HEK293 (cell line): ENCODE results near the gene SYT14.

Experiments used
- CTCF ChIA-PET: fragments of 350-600 bp; formaldehyde crosslinking; extraction: SDS; loops from one replicate; lab custom pipeline; 2021; ENCODE audit warnings: antibody characterized with exemption; lab: Yijun Ruan, JAX
- POLR2A ChIA-PET: fragments of 300-600 bp; formaldehyde crosslinking; extraction: SDS; loops from one replicate; lab custom pipeline; 2020; ENCODE audit warnings: antibody characterized with exemption, inconsistent platforms; lab: Yijun Ruan, JAX
- H3K27ac ChIP-seq: fragments of 200-500 bp; sonication (Bioruptor generic); 2 replicates; pipeline ENCODE4 v1.5.1; 2014; ENCODE audit warnings: low read depth, low read length, control low read depth, inconsistent platforms; ENCODE audit errors: extremely low read depth
- H3K36me3 ChIP-seq, 2 experiments: fragments of 200-500 bp in 1 of 2; sonication (Bioruptor generic) in 1 of 2; 1 replicate in 1 of 2; 2 replicates in 1 of 2; pipeline ENCODE4 v1.5.1; 2014 to 2017; ENCODE audit warnings: inconsistent platforms in 2 of 2, low read length in 2 of 2; ENCODE audit not compliant: control insufficient read depth in 2 of 2, insufficient read depth in 1 of 2
- H3K4me1 ChIP-seq: fragments of 200-500 bp; sonication (Bioruptor generic); 2 replicates; pipeline ENCODE4 v1.5.1; 2014; ENCODE audit warnings: mild to moderate bottlenecking, low read length, inconsistent platforms; ENCODE audit not compliant: control insufficient read depth, insufficient read depth
- H3K4me3 ChIP-seq: 2 replicates; pipeline ENCODE4 v1.5.1; 2011; ENCODE audit warnings: low read depth, mild to moderate bottlenecking, control low read depth, low read length, moderate library complexity
- H3K9me3 ChIP-seq: fragments of 200-500 bp; sonication (Bioruptor generic); 2 replicates; pipeline ENCODE4 v1.5.1; 2014; ENCODE audit warnings: low read depth, low read length, inconsistent platforms; ENCODE audit not compliant: control insufficient read depth, insufficient read depth
- GFI1B ChIP-seq: fragments of 450-650 bp; formaldehyde crosslinking; IDR thresholded peaks from 2 replicates; pipeline ENCODE4 v1.5.1; 2016; ENCODE audit warnings: missing biosample characterization, missing genetic modification characterization
- PRDM4 ChIP-seq: fragments of 450-650 bp; formaldehyde crosslinking; IDR thresholded peaks from 2 replicates; pipeline ENCODE4 v1.5.1; 2017; ENCODE audit warnings: missing biosample characterization, missing genetic modification characterization
- SP2 ChIP-seq: fragments of 450-650 bp; formaldehyde crosslinking; IDR thresholded peaks from 2 replicates; pipeline ENCODE4 v1.5.1; 2016; ENCODE audit warnings: missing biosample characterization, missing genetic modification characterization
- SP3 ChIP-seq: fragments of 450-650 bp; formaldehyde crosslinking; IDR thresholded peaks from 2 replicates; pipeline ENCODE4 v1.5.1; 2016; ENCODE audit warnings: missing biosample characterization, missing genetic modification characterization
- YY2 ChIP-seq: fragments of 450-650 bp; formaldehyde crosslinking; IDR thresholded peaks from 2 replicates; pipeline ENCODE4 v1.5.1; 2016; ENCODE audit warnings: missing biosample characterization, missing genetic modification characterization
- ZNF169 ChIP-seq: fragments of 450-650 bp; formaldehyde crosslinking; IDR thresholded peaks from 2 replicates; pipeline ENCODE4 v1.5.1; 2016; ENCODE audit warnings: missing biosample characterization, missing genetic modification characterization
- ZNF223 ChIP-seq: fragments of 450-650 bp; formaldehyde crosslinking; IDR thresholded peaks from 2 replicates; pipeline ENCODE4 v1.5.1; 2016; ENCODE audit warnings: missing biosample characterization, missing genetic modification characterization
- ZNF239 ChIP-seq: fragments of 450-650 bp; formaldehyde crosslinking; IDR thresholded peaks from 2 replicates; pipeline ENCODE4 v1.5.1; 2016; ENCODE audit warnings: missing biosample characterization, missing genetic modification characterization
- ZNF341 ChIP-seq: fragments of 450-650 bp; formaldehyde crosslinking; IDR thresholded peaks from 2 replicates; pipeline ENCODE4; 2016; ENCODE audit warnings: low read depth, missing biosample characterization, missing genetic modification characterization
- ZNF354C ChIP-seq: fragments of 450-650 bp; formaldehyde crosslinking; IDR thresholded peaks from 2 replicates; pipeline ENCODE4 v1.5.1; 2016; ENCODE audit warnings: missing biosample characterization, missing genetic modification characterization, low read depth, borderline replicate concordance
- ZNF366 ChIP-seq: fragments of 450-650 bp; formaldehyde crosslinking; conservative IDR thresholded peaks from 2 replicates; pipeline ENCODE4 v1.5.1; 2016; ENCODE audit warnings: missing biosample characterization, missing genetic modification characterization
- ZNF423 ChIP-seq: fragments of 450-650 bp; formaldehyde crosslinking; IDR thresholded peaks from 2 replicates; pipeline ENCODE4 v1.5.1; 2016; ENCODE audit warnings: missing biosample characterization, missing genetic modification characterization
- ZNF426 ChIP-seq: fragments of 450-650 bp; formaldehyde crosslinking; IDR thresholded peaks from 2 replicates; pipeline ENCODE4 v1.5.1; 2017; ENCODE audit warnings: missing biosample characterization, missing genetic modification characterization, mild to moderate bottlenecking, inconsistent platforms, moderate library complexity
- ZNF560 ChIP-seq: fragments of 450-650 bp; formaldehyde crosslinking; IDR thresholded peaks from 2 replicates; pipeline ENCODE4 v1.5.1; 2017; ENCODE audit warnings: missing biosample characterization, missing genetic modification characterization, borderline replicate concordance
- ZNF585B ChIP-seq: fragments of 450-650 bp; formaldehyde crosslinking; IDR thresholded peaks from 2 replicates; pipeline ENCODE4 v1.5.1; 2016; ENCODE audit warnings: missing biosample characterization, missing genetic modification characterization
- ZNF623 ChIP-seq: fragments of 450-650 bp; formaldehyde crosslinking; IDR thresholded peaks from 2 replicates; pipeline ENCODE4 v1.5.1; 2016; ENCODE audit warnings: missing biosample characterization, missing genetic modification characterization
- ZNF639 ChIP-seq: fragments of 450-650 bp; formaldehyde crosslinking; IDR thresholded peaks from 2 replicates; pipeline ENCODE4 v1.5.1; 2016; ENCODE audit warnings: missing biosample characterization, missing genetic modification characterization
- ZNF792 ChIP-seq: fragments of 450-650 bp; formaldehyde crosslinking; IDR thresholded peaks from 2 replicates; pipeline ENCODE4 v1.5.1; 2016; ENCODE audit warnings: missing biosample characterization, missing genetic modification characterization
- TF ChIP-seq, protein P1 (sequence below): fragments of 450-650 bp; formaldehyde crosslinking; IDR thresholded peaks from 2 replicates; pipeline ENCODE4 v1.5.1; 2016; ENCODE audit warnings: missing biosample characterization, missing genetic modification characterization
- TF ChIP-seq, protein P2 (sequence below): fragments of 450-650 bp; formaldehyde crosslinking; IDR thresholded peaks from 2 replicates; pipeline ENCODE4 v1.5.1; 2016; ENCODE audit warnings: missing biosample characterization, missing genetic modification characterization

SYT14 gene

DNA sequence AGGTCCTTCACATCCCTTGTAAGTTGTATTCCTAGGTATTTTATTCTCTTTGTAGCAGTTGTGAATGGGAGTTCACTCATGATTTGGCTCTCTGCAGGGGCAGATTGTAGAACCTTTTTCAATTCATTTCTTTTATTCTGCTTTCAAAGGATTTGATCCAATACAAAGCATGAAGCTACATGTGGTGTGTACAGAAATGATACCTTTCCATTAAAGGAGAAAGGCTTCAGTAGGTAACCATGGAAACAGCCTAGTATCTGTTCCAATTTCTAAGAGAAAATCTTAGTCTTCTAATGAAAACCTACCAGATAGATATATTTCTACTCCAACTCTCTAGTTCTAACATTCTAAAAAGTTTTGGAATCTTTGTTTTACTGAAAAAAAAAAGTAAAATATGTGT is 105.0 kb downstream of the SYT14 start:
- ChIA-PET POLR2A (no interaction called here), CTCF (no interaction called here)
- Histone ChIP-seq H3K4me1 (no peaks in the 10 kb centered on the region), H3K9me3 (no peaks in the 10 kb centered on the region), H3K4me3 (no peak overlapping the region), H3K27ac (no peak overlapping the region), H3K36me3 (no peaks in the 10 kb centered on the region)
- TF ChIP-seq, protein P1, sequence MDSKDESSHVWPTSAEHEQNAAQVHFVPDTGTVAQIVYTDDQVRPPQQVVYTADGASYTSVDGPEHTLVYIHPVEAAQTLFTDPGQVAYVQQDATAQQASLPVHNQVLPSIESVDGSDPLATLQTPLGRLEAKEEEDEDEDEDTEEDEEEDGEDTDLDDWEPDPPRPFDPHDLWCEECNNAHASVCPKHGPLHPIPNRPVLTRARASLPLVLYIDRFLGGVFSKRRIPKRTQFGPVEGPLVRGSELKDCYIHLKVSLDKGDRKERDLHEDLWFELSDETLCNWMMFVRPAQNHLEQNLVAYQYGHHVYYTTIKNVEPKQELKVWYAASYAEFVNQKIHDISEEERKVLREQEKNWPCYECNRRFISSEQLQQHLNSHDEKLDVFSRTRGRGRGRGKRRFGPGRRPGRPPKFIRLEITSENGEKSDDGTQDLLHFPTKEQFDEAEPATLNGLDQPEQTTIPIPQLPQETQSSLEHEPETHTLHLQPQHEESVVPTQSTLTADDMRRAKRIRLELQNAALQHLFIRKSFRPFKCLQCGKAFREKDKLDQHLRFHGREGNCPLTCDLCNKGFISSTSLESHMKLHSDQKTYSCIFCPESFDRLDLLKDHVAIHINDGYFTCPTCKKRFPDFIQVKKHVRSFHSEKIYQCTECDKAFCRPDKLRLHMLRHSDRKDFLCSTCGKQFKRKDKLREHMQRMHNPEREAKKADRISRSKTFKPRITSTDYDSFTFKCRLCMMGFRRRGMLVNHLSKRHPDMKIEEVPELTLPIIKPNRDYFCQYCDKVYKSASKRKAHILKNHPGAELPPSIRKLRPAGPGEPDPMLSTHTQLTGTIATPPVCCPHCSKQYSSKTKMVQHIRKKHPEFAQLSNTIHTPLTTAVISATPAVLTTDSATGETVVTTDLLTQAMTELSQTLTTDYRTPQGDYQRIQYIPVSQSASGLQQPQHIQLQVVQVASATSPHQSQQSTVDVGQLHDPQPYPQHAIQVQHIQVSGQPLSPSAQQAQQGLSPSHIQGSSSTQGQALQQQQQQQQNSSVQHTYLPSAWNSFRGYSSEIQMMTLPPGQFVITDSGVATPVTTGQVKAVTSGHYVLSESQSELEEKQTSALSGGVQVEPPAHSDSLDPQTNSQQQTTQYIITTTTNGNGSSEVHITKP, result no peak
- TF ChIP-seq ZNF169 (tag by site-specific recombination) (no peak), ZNF354C (tag by site-specific recombination) (no peak), ZNF239 (no peak), ZNF366 (tag by site-specific recombination) (no peak)

DNA sequence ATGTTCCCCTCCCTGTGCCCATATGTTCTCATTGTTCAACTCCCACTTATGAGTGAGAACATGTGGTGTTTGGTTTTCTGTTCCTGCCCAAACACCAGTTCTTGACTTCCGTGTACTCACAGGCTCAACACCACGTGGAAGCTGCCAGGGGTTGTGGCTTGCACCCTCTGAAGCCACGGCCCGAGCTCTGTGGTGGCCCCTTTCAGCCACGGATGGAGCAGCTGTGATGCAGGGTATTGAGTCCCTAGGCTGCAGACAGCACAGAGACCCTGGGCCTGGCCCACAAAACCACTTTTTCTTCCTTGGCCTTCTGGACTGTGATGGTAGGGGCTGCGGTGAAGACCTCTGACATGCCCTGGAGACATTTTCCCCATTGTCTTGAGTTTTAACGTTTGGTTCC is 111.6 kb downstream of the SYT14 start:
- Histone ChIP-seq H3K4me1 (no peaks in the 10 kb centered on the region), H3K9me3 (no peaks in the 10 kb centered on the region), H3K4me3 (no peak overlapping the region), H3K36me3 (no peaks in the 10 kb centered on the region), H3K27ac (no peak overlapping the region)
- CTCF ChIA-PET, result interaction anchor here (0.6 kb wide), 1 partner anchor 599 kb away, joined by 3 read pairs; no protein-coding TSS in a partner anchor
- POLR2A ChIA-PET, result no interaction called here
- TF ChIP-seq ZNF792 (tag by site-specific recombination), result no peak
- TF ChIP-seq PRDM4 (tag by site-specific recombination), result no peak
- TF ChIP-seq ZNF560 (tag by site-specific recombination), result no peak
- TF ChIP-seq ZNF585B, result no peak
- no peak for TF ChIP-seq SP2
- TF ChIP-seq YY2, result no peak
- TF ChIP-seq ZNF223 (tag by site-specific recombination), result no peak
- TF ChIP-seq, protein P2, sequence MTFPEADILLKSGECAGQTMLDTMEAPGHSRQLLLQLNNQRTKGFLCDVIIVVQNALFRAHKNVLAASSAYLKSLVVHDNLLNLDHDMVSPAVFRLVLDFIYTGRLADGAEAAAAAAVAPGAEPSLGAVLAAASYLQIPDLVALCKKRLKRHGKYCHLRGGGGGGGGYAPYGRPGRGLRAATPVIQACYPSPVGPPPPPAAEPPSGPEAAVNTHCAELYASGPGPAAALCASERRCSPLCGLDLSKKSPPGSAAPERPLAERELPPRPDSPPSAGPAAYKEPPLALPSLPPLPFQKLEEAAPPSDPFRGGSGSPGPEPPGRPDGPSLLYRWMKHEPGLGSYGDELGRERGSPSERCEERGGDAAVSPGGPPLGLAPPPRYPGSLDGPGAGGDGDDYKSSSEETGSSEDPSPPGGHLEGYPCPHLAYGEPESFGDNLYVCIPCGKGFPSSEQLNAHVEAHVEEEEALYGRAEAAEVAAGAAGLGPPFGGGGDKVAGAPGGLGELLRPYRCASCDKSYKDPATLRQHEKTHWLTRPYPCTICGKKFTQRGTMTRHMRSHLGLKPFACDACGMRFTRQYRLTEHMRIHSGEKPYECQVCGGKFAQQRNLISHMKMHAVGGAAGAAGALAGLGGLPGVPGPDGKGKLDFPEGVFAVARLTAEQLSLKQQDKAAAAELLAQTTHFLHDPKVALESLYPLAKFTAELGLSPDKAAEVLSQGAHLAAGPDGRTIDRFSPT (tag by site-specific recombination), result no peak
- TF ChIP-seq ZNF426 (tag by site-specific recombination), result no peak
- TF ChIP-seq ZNF341 (tag by site-specific recombination), result no peak
- TF ChIP-seq ZNF639 (tag by site-specific recombination), result no peak
- no peak for TF ChIP-seq GFI1B (tag by site-specific recombination)
- no peak for TF ChIP-seq ZNF623 (tag by site-specific recombination)
- no peak for TF ChIP-seq ZNF423 (tag by site-specific recombination)
- no peak for TF ChIP-seq SP3 (tag by site-specific recombination)
- TF ChIP-seq, protein P1, result no peak
